Measurements from ENCODE around the gene UBE2L5. TPM values are rescaled to one million over a fixed set of nuclear protein-coding genes. Genes with fewer than 3 reads are reported as not detected.

The UBE2L5 gene
- total and polyA plus RNA-seq, 2 of the 8 experiments (the other 6 are each of a cell fraction or from before 2014, with no cell fraction given), result not detected

DNA sequence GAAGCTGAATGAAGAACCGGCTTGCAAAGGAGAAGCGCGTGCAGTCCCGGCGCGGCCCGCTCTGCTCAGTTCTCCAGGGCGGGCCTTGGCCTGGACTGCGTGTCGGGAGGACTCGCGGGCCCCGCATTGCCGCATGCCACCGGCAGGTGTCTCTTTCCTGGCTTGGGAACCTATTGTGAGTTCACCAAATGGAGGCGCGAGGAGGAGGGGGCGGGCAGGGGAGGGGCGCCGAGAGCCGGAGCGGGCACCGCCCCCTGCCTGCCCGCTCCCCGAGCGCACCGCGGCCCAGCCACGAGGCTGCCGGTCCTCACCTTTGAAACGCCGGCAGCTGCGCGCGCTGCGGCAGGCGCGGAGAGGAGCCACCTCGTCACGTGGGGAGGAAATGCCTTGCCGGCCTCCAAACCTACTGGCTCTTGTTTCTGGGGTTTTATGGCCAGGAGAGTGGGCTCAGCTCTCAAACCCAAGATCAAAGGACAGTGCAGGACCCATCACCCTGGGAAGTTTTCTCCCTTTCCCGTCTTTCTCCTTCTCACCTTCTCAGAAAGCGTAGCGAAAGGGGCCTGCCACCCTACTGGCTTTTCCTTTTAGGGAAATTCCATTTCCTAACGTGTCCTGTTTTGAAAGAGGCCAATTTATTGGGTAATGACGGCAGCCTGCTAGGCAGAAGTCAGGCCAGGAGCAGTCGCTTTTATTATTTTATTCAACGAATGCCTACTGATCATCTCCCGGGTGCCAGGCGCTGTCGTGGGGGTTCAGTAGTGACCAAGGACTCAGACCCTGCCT lies 13.8 kb upstream of the UBE2L5 start:
- Histone ChIP-seq H3K14ac (ENCODE audit: insufficient read length) (no peak overlapping the region), H3K36me3 (ENCODE audit: control insufficient read depth in 2 of 4, insufficient read depth in 4 of 4, low read length in 3 of 4) (no peaks in the 10 kb centered on the region), H3K23ac (ENCODE audit: insufficient read length) (no peak overlapping the region), H3K27ac (ENCODE audit: low read depth, low read length) (peak overlapping the region; percentile 20; the same call in 1 of the 2 replicates), H4K5ac (ENCODE audit: insufficient read length, low read depth, low read length) (no peak overlapping the region), H2BK15ac (ENCODE audit: low read length) (0 out of 2 replicates have a peak overlapping the region, but pooled peaks have one; percentile 18), H3K4me1 (replicated peaks in 1 of 4; ENCODE audit: control insufficient read depth in 3 of 4, insufficient read depth in 4 of 4, low read length in 3 of 4) (peaks cover 3 to 7% (median 6%) of the 10 kb centered on the region in 4 experiments), H2BK120ac (replicated peaks; ENCODE audit: low read depth, low read length) (no peak overlapping the region), H4K91ac (replicated peaks; ENCODE audit: insufficient read length, low read length) (no peak overlapping the region), H3K79me2 (ENCODE audit: control insufficient read depth in 1 of 2, insufficient read depth in 2 of 2, low read length in 2 of 2) (no peaks in the 10 kb centered on the region), H3K9me3 (ENCODE audit: insufficient read depth in 2 of 2, low read depth in 1 of 2, low read length in 1 of 2) (no peaks in the 10 kb centered on the region), H3K79me1 (ENCODE audit: low read depth, low read length) (no peaks in the 10 kb centered on the region), H2BK5ac (ENCODE audit: low read depth, low read length) (no peak overlapping the region), H3K4ac (replicated peaks; ENCODE audit: insufficient read length, low read depth, low read length) (peak overlapping the region; percentile 24), H2AFZ (ENCODE audit: low read length) (peak overlapping the region; percentile 95), H3K18ac (ENCODE audit: extremely low read depth, low read length) (peak overlapping the region; percentile 51), H4K8ac (ENCODE audit: extremely low read depth, insufficient read depth, low read length) (no peak overlapping the region; the same call in 1 of the 2 replicates), H3K4me3 (ENCODE audit: extremely low read depth in 1 of 4, insufficient read depth in 2 of 4, low read depth in 3 of 4, low read length in 4 of 4) (peak overlapping the region; percentile 3 to 54 (median 13); a peak in 5 of 8 replicates), H3K4me2 (ENCODE audit: insufficient read depth in 1 of 2, low read depth in 2 of 2, low read length in 2 of 2) (peak overlapping the region; percentile 19 to 79; a peak in 3 of 4 replicates), H4K20me1 (replicated peaks in 1 of 2; ENCODE audit: control insufficient read depth in 1 of 2, insufficient read depth in 2 of 2, low read length in 2 of 2) (no peaks in the 10 kb centered on the region), H2BK20ac (ENCODE audit: low read length) (no peak overlapping the region), H3K23me2 (ENCODE audit: low read depth, low read length) (no peaks in the 10 kb centered on the region), H3K56ac (replicated peaks; ENCODE audit: insufficient read length, low read depth, low read length) (no peak overlapping the region), H3K27me3 (replicated peaks in 1 of 4; ENCODE audit: control insufficient read depth in 3 of 4, extremely low read depth in 1 of 4, insufficient read depth in 3 of 4, low read length in 3 of 4) (peaks cover 0 to 12% (median 8%) of the 10 kb centered on the region in 4 experiments; a peak in 6 of 7 replicates), H3K9ac (replicated peaks in 1 of 4; ENCODE audit: extremely low read depth in 1 of 4, low read depth in 3 of 4, low read length in 3 of 4) (peak overlapping the region in 1 of 4 experiments; percentile 41; a peak in 2 of 7 replicates), H2AK5ac (ENCODE audit: low read depth, low read length) (peak overlapping the region; percentile 4), H2BK12ac (ENCODE audit: low read depth, low read length) (peak overlapping the region; percentile 77)
- DNase-seq (ENCODE audit: low read depth in 1 of 2, low spot score in 2 of 2), result peak; percentile 92 to 97
- ChIA-PET CTCF (ENCODE audit: partially characterized antibody) (interaction anchor here (0.6 to 5.6 kb wide), 10 partner anchors 10 to 387 kb away, joined by 3 to 42 read pairs (median 4); partner anchors contain the start of gene UBE2L5), POLR2A (ENCODE audit: partially characterized antibody) (interaction anchor here (0.5 to 3.2 kb wide), 8 partner anchors 12 to 57 kb away, joined by 3 to 12 read pairs (median 5); partner anchors contain the start of genes HMGB1 and UBE2L5)
- no peak for FAIRE-seq
- WGBS, 2 experiments (ENCODE audit: extremely low coverage in 1 of 2, insufficient coverage in 1 of 2, insufficient read length in 1 of 2, insufficient replicate concordance in 2 of 2, low coverage in 1 of 2, low lambda C conversion rate in 2 of 2, missing lambda C conversion rate in 1 of 2), result 21% methylated on average over 25 of the region's 51 CpGs; no CpG with 5 or more reads in 1 of the 2 experiments
- TF ChIP-seq RAD21 (IDR thresholded peaks at IDR 0.05 in 1 of 2, conservative IDR thresholded peaks at IDR 0.05 in 1 of 2; ENCODE audit: low read depth in 2 of 2, low read length in 2 of 2) (peak; percentile 48 to 65), PHF8 (conservative IDR thresholded peaks at IDR 0.05; ENCODE audit: low read depth, low read length) (peak; percentile 33; the same call in 1 of the 2 replicates), TAF7 (optimal IDR thresholded peaks at IDR 0.05; ENCODE audit: borderline replicate concordance, low read depth, low read length) (no peak), NRF1 (IDR thresholded peaks at IDR 0.05; ENCODE audit: low read depth, low read length) (no peak)
- TF ChIP-seq, protein P1, sequence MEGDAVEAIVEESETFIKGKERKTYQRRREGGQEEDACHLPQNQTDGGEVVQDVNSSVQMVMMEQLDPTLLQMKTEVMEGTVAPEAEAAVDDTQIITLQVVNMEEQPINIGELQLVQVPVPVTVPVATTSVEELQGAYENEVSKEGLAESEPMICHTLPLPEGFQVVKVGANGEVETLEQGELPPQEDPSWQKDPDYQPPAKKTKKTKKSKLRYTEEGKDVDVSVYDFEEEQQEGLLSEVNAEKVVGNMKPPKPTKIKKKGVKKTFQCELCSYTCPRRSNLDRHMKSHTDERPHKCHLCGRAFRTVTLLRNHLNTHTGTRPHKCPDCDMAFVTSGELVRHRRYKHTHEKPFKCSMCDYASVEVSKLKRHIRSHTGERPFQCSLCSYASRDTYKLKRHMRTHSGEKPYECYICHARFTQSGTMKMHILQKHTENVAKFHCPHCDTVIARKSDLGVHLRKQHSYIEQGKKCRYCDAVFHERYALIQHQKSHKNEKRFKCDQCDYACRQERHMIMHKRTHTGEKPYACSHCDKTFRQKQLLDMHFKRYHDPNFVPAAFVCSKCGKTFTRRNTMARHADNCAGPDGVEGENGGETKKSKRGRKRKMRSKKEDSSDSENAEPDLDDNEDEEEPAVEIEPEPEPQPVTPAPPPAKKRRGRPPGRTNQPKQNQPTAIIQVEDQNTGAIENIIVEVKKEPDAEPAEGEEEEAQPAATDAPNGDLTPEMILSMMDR (IDR thresholded peaks at IDR 0.05; ENCODE audit: control extremely low read depth in 1 of 3, insufficient read depth in 1 of 3, low read depth in 1 of 3, low read length in 3 of 3), result peak; percentile 68 to 77 (median 69)
- TF ChIP-seq, protein P2, sequence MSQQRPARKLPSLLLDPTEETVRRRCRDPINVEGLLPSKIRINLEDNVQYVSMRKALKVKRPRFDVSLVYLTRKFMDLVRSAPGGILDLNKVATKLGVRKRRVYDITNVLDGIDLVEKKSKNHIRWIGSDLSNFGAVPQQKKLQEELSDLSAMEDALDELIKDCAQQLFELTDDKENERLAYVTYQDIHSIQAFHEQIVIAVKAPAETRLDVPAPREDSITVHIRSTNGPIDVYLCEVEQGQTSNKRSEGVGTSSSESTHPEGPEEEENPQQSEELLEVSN (IDR thresholded peaks at IDR 0.05), result peak; percentile 90

Measured in H1 (cell line).